Measurements from ENCODE around the gene SNX21.

GRCh38 chr20:45878076-45878761, 44.6 kb downstream of the SNX21 start:
- TF ChIP-seq CTCF (conservative IDR thresholded peaks at IDR 0.05) (no peak), EZH2 (IDR thresholded peaks at IDR 0.05; ENCODE audit: low read depth) (no peak)

Data from PC-9 (cell line).